ENCODE data around the gene ANXA6. TPM values are rescaled to one million over a fixed set of nuclear protein-coding genes. Genes with fewer than 3 reads are reported as not detected.

Gene ANXA6
- total RNA-seq, result 10 to 100 TPM; 21.2 to 39.8 TPM

GRCh38 chr5:151157426-151158286 lies at the start of gene ANXA6:
Gene ANXA6, minus strand, starts transcription at chr5:151157779. Its CDS starts 9,878 bp downstream, at chr5:151147901.
- H3K9me3 ChIP-seq, result no peaks in the 10 kb centered on the region
- H3K9ac ChIP-seq (ENCODE audit: low read depth in 2 of 2, low read length in 2 of 2), result peak within 1 kb of the TSS; percentile 76 to 84
- no peaks in the 10 kb centered on the region for H3K36me3 ChIP-seq
- intact Hi-C loops (cut with DNase I), result no loop called here
- TF ChIP-seq CTCF (IDR thresholded peaks at IDR 0.05), result no peak
- H3K4me1 ChIP-seq, result no peaks in the 10 kb centered on the region
- peak within 1 kb of the TSS; percentile 76 for H3K27ac ChIP-seq
- H3K27me3 ChIP-seq, result no peaks in the 10 kb centered on the region
- peak within 1 kb of the TSS; percentile 64 for H3K4me3 ChIP-seq
- peak; percentile 78 for DNase-seq

GRCh38 chr5:151205411-151205810 lies 47.8 kb upstream of the ANXA6 start:
- no peak overlapping the region for H3K4me3 ChIP-seq
- no peak for DNase-seq

GRCh38 chr5:151204051-151204450 lies 46.5 kb upstream of the ANXA6 start:
- no peaks in the 10 kb centered on the region for H3K4me1 ChIP-seq
- no peak for TF ChIP-seq CTCF (IDR thresholded peaks at IDR 0.05)
- no peak for DNase-seq

More at GRCh38 chr5:151205411-151205810, 47.8 kb upstream of the ANXA6 start:
- no peaks in the 10 kb centered on the region for H3K36me3 ChIP-seq
- H3K27ac ChIP-seq, result no peak overlapping the region
- intact Hi-C loops (cut with DNase I), result no loop called here
- no peak for TF ChIP-seq CTCF (IDR thresholded peaks at IDR 0.05)
- no peak overlapping the region for H3K9ac ChIP-seq (ENCODE audit: low read depth in 2 of 2, low read length in 2 of 2)
- no peaks in the 10 kb centered on the region for H3K27me3 ChIP-seq
- no peaks in the 10 kb centered on the region for H3K9me3 ChIP-seq
- H3K4me1 ChIP-seq, result no peaks in the 10 kb centered on the region

GRCh38 chr5:151202381-151203139 lies 45.0 kb upstream of the ANXA6 start:
- intact Hi-C loops (cut with DNase I), result no loop called here
- Histone ChIP-seq H3K36me3 (no peaks in the 10 kb centered on the region), H3K27me3 (no peaks in the 10 kb centered on the region), H3K27ac (no peak overlapping the region), H3K9me3 (no peaks in the 10 kb centered on the region), H3K9ac (ENCODE audit: low read depth in 2 of 2, low read length in 2 of 2) (no peak overlapping the region), H3K4me3 (no peak overlapping the region), H3K4me1 (no peaks in the 10 kb centered on the region)
- peak; percentile 15 for DNase-seq
- no peak for TF ChIP-seq CTCF (IDR thresholded peaks at IDR 0.05)

More at GRCh38 chr5:151204051-151204450, 46.5 kb upstream of the ANXA6 start:
- Histone ChIP-seq H3K9ac (ENCODE audit: low read depth in 2 of 2, low read length in 2 of 2) (no peak overlapping the region), H3K4me3 (no peak overlapping the region), H3K27ac (no peak overlapping the region), H3K36me3 (no peaks in the 10 kb centered on the region), H3K9me3 (no peaks in the 10 kb centered on the region), H3K27me3 (no peaks in the 10 kb centered on the region)
- intact Hi-C loops (cut with DNase I), result no loop called here

GRCh38 chr5:151200913-151201595 lies 43.5 kb upstream of the ANXA6 start:
- H3K9ac ChIP-seq (ENCODE audit: low read depth in 2 of 2, low read length in 2 of 2), result no peak overlapping the region
- H3K27ac ChIP-seq, result no peak overlapping the region
- intact Hi-C loops (cut with DNase I), result no loop called here
- H3K4me1 ChIP-seq, result no peaks in the 10 kb centered on the region
- DNase-seq, result no peak
- H3K27me3 ChIP-seq, result no peaks in the 10 kb centered on the region
- no peak overlapping the region for H3K4me3 ChIP-seq
- H3K36me3 ChIP-seq, result no peaks in the 10 kb centered on the region
- no peaks in the 10 kb centered on the region for H3K9me3 ChIP-seq
- TF ChIP-seq CTCF (IDR thresholded peaks at IDR 0.05), result no peak
